MM.1S (cell line): ENCODE data around the gene ARMC9.

Experiments
- DNase-seq: peaks from one replicate; pipeline ENCODE4 v3.0.0-alpha.2; 2015
- H2AFZ ChIP-seq: fragments of 300-600 bp; sonication (generic); 2 replicates; pipeline ENCODE4 v1.6.0; 2016; ENCODE audit warnings: antibody characterized with exemption, low read length
- H3F3A ChIP-seq: fragments of 300-600 bp; sonication (generic); 2 replicates; pipeline ENCODE4 v1.6.1; 2016; ENCODE audit warnings: mild to moderate bottlenecking, antibody characterized with exemption, low read length, moderate library complexity, mixed read lengths; ENCODE audit not compliant: insufficient read depth
- H3K27ac ChIP-seq: fragments of 300-600 bp; sonication (generic); 2 replicates; pipeline ENCODE4 v1.5.1; 2016; ENCODE audit warnings: mild to moderate bottlenecking, low read length
- H3K27me3 ChIP-seq: fragments of 300-600 bp; sonication (generic); replicated peaks from 2 replicates; pipeline ENCODE4 v1.6.0; 2016; ENCODE audit warnings: low read length; ENCODE audit not compliant: insufficient read depth
- H3K36me3 ChIP-seq: fragments of 300-600 bp; sonication (generic); replicated peaks from 2 replicates; pipeline ENCODE4 v1.6.1; 2016; ENCODE audit warnings: mild to moderate bottlenecking, low read length, mixed read lengths; ENCODE audit not compliant: insufficient read depth
- H3K4me1 ChIP-seq: fragments of 300-600 bp; sonication (generic); 2 replicates; pipeline ENCODE4 v1.6.1; 2016; ENCODE audit warnings: low read length, mixed read lengths
- H3K4me2 ChIP-seq: fragments of 300-600 bp; sonication (generic); 2 replicates; pipeline ENCODE4 v1.6.0; 2016; ENCODE audit warnings: low read depth, low read length
- H3K4me3 ChIP-seq: fragments of 300-600 bp; sonication (generic); 2 replicates; pipeline ENCODE4 v1.5.1; 2016; ENCODE audit warnings: low read length, mixed read lengths
- H3K79me2 ChIP-seq: fragments of 300-600 bp; sonication (generic); 2 replicates; pipeline ENCODE4 v1.6.1; 2016; ENCODE audit warnings: mixed run types, low read length, mixed read lengths
- H3K9ac ChIP-seq: fragments of 300-600 bp; sonication (generic); 2 replicates; pipeline ENCODE4 v1.6.1; 2016; ENCODE audit warnings: low read length, mixed read lengths
- H3K9me2 ChIP-seq: fragments of 300-600 bp; sonication (generic); replicated peaks from 2 replicates; pipeline ENCODE4 v1.6.1; 2016; ENCODE audit warnings: mild to moderate bottlenecking, low read length, mixed read lengths; ENCODE audit not compliant: insufficient read depth
- H3K9me3 ChIP-seq: fragments of 300-600 bp; sonication (generic); replicated peaks from 2 replicates; pipeline ENCODE4 v1.6.1; 2016; ENCODE audit warnings: mild to moderate bottlenecking, low read length, mixed read lengths; ENCODE audit not compliant: insufficient read depth
- H4K20me1 ChIP-seq: fragments of 300-600 bp; sonication (generic); 2 replicates; pipeline ENCODE4 v1.6.1; 2016; ENCODE audit warnings: mild to moderate bottlenecking, low read length, moderate library complexity, mixed read lengths; ENCODE audit not compliant: insufficient read depth
- EZH2 ChIP-seq: fragments of 300-600 bp; sonication (generic); optimal IDR thresholded peaks from 2 replicates; pipeline ENCODE3; 2017; ENCODE audit warnings: low read depth, mild to moderate bottlenecking, antibody characterized with exemption, low read length, mixed read lengths
- EZH2phosphoT487 ChIP-seq: fragments of 300-600 bp; sonication (generic); IDR thresholded peaks from 2 replicates; pipeline ENCODE4 v1.6.1; 2018; ENCODE audit warnings: antibody characterized with exemption, low read length
- TF ChIP-seq, protein P1 (sequence below): fragments of 300-600 bp; sonication (generic); IDR thresholded peaks from 2 replicates; pipeline ENCODE4 v1.5.1; 2016; ENCODE audit warnings: antibody characterized with exemption, low read length, mixed read lengths

ARMC9 gene

GRCh38 chr2:231186325-231186724 is 12.1 kb upstream of the ARMC9 start:
- no peaks in the 10 kb centered on the region for H4K20me1 ChIP-seq
- H3K4me2 ChIP-seq: no peak overlapping the region
- TF ChIP-seq, protein P1, sequence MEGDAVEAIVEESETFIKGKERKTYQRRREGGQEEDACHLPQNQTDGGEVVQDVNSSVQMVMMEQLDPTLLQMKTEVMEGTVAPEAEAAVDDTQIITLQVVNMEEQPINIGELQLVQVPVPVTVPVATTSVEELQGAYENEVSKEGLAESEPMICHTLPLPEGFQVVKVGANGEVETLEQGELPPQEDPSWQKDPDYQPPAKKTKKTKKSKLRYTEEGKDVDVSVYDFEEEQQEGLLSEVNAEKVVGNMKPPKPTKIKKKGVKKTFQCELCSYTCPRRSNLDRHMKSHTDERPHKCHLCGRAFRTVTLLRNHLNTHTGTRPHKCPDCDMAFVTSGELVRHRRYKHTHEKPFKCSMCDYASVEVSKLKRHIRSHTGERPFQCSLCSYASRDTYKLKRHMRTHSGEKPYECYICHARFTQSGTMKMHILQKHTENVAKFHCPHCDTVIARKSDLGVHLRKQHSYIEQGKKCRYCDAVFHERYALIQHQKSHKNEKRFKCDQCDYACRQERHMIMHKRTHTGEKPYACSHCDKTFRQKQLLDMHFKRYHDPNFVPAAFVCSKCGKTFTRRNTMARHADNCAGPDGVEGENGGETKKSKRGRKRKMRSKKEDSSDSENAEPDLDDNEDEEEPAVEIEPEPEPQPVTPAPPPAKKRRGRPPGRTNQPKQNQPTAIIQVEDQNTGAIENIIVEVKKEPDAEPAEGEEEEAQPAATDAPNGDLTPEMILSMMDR: no peak
- TF ChIP-seq EZH2phosphoT487 (no peak), EZH2 (no peak)

DNA sequence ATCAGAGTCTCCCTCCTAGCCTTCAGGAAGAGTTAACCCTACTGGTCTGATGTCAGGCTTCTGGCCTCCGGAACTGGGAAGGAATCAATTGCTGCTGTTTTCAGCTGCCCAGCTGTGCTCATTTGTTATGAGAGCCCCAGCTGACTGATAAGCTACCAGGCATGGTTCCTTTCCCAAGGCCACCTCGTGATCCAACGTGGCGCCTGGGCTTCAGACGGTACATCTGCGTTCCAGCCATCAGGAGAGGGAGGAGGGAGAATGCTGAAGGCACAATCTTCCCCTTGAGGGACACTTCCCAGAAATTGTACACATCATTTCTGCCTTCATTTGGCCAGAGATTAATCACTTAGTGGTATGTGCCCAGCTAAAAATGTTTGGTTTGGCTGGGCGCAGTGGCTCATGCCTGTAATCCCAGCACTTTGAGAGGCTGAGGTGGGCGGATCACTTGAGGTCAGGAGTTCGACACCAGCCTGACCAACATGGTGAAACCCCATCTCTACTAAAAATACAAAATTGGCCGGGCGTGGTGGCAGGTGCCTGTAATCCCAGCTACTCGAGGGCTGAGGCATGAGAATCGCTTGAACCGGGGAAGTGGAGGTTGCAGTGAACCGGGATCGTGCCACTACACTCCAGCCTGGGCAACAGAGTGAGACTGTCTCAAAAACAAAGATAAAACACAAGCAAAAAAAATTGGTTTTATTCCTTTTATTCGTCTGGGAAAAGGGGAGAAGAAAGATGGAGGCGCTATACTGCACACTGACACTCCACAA is 10.5 kb upstream of the ARMC9 start:
- no peaks in the 10 kb centered on the region for H4K20me1 ChIP-seq
- no peaks in the 10 kb centered on the region for H3K27me3 ChIP-seq
- H3K4me1 ChIP-seq: no peaks in the 10 kb centered on the region
- no peak overlapping the region for H2AFZ ChIP-seq
- H3K9me3 ChIP-seq: no peaks in the 10 kb centered on the region
- no peaks in the 10 kb centered on the region for H3K36me3 ChIP-seq
- H3K79me2 ChIP-seq: no peaks in the 10 kb centered on the region
- H3K9me2 ChIP-seq: no peaks in the 10 kb centered on the region
- H3K4me3 ChIP-seq: no peak overlapping the region
- H3K27ac ChIP-seq: no peak overlapping the region
- no peak overlapping the region for H3K9ac ChIP-seq
- TF ChIP-seq EZH2 (no peak), EZH2phosphoT487 (no peak)
- TF ChIP-seq, protein P1: no peak
- DNase-seq: no peak
- H3F3A ChIP-seq: no peaks in the 10 kb centered on the region
- H3K4me2 ChIP-seq: no peak overlapping the region

More at GRCh38 chr2:231186325-231186724, 12.1 kb upstream of the ARMC9 start:
- H3F3A ChIP-seq: no peaks in the 10 kb centered on the region
- no peaks in the 10 kb centered on the region for H3K9me2 ChIP-seq
- H3K27ac ChIP-seq: no peak overlapping the region
- no peaks in the 10 kb centered on the region for H3K9me3 ChIP-seq
- no peak overlapping the region for H3K9ac ChIP-seq
- H3K4me1 ChIP-seq: no peaks in the 10 kb centered on the region
- H3K4me3 ChIP-seq: no peak overlapping the region
- no peak overlapping the region for H2AFZ ChIP-seq
- no peaks in the 10 kb centered on the region for H3K27me3 ChIP-seq
- H3K36me3 ChIP-seq: no peaks in the 10 kb centered on the region
- H3K79me2 ChIP-seq: no peaks in the 10 kb centered on the region
- no peak for DNase-seq

DNA sequence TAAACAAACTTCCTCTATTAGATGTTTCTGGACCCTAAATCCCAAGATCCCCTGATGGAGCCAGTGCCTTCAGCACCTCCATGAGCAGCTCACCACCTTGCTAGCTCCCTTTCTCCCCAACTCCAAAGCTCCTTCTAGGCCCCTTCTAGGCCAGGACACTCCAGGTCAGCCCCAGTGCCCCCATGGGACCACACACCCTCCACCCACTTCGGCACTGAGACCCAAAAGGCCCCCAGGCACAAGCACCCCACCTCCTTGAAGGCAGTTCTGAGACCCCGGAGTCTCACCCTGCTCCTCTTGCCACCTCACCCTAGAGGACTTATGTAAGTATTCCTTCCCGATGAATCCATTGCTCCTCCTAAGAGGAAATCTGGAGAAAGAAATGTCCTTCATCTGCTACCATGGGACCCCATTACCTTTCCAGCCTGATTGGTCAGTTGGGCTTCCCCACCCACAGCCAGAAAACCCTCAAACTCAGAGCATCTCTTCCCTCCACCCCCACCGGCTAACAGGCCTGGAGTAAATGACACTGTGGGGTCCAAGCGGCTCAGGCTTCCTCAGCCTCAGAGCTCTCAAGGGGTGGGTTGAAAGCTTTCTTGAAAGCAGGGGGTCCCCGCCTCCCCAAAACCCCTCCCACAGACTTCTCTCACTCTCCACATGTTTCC is 9.8 kb upstream of the ARMC9 start:
- Histone ChIP-seq H3K27me3 (no peaks in the 10 kb centered on the region), H4K20me1 (no peaks in the 10 kb centered on the region), H3K36me3 (no peaks in the 10 kb centered on the region), H3F3A (no peaks in the 10 kb centered on the region), H3K9me2 (no peaks in the 10 kb centered on the region), H3K9me3 (no peaks in the 10 kb centered on the region), H3K27ac (no peak overlapping the region), H3K4me2 (no peak overlapping the region), H3K4me3 (no peak overlapping the region), H3K4me1 (no peaks in the 10 kb centered on the region), H2AFZ (no peak overlapping the region), H3K79me2 (no peaks in the 10 kb centered on the region), H3K9ac (no peak overlapping the region)
- no peak for DNase-seq
- TF ChIP-seq, protein P1: no peak
- TF ChIP-seq EZH2: no peak
- TF ChIP-seq EZH2phosphoT487: no peak
